Left ventricle myocardium inferior (tissue), 1 donor: ENCODE data around the gene FGD4. TPM values are rescaled to one million over a fixed set of nuclear protein-coding genes. Genes with fewer than 3 reads are reported as not detected.

Experiments
- DNase-seq: peaks from one replicate; pipeline ENCODE4 v3.0.0-alpha.2; 2020
- H3K27ac ChIP-seq: fragments of 200-600 bp; replicated peaks from 2 replicates; pipeline ENCODE4 v1.8.0; 2021
- H3K27me3 ChIP-seq: fragments of 200-600 bp; 2 replicates; pipeline ENCODE4 v1.8.0; 2021; ENCODE audit warnings: low read depth
- H3K36me3 ChIP-seq: fragments of 200-600 bp; 2 replicates; pipeline ENCODE4 v1.8.0; 2021
- H3K4me1 ChIP-seq: fragments of 200-600 bp; 2 replicates; pipeline ENCODE4 v1.8.0; 2021
- H3K4me3 ChIP-seq: fragments of 200-600 bp; 2 replicates; pipeline ENCODE4 v1.8.0; 2021; ENCODE audit warnings: mild to moderate bottlenecking, moderate library complexity
- H3K9me3 ChIP-seq: fragments of 200-600 bp; replicated peaks from 2 replicates; pipeline ENCODE4 v1.8.0; 2021
- intact Hi-C: fragments of 100-400 bp; cut with micrococcal nuclease; formaldehyde crosslinking; loops from one replicate; pipeline ENCODE4 v1.11.0; 2022
- total RNA-seq: library from RNA; stranded (reverse); fragmentation: NEBNext Ultra II Directional; extraction: Animal tissue kit (Norgen Biotek cat#: 25700); gene quantifications from one replicate; pipeline ENCODE4 v1.2.1, GENCODE V29; 2021
- TF ChIP-seq, protein P1 (sequence below): fragments of 200-600 bp; IDR thresholded peaks from 2 replicates; pipeline ENCODE4 v1.8.0; 2021; ENCODE audit warnings: antibody characterized with exemption, mild to moderate bottlenecking, borderline replicate concordance
- donor health status: DM: no; HTN: yes; CAD: no; lungs with severe emphysema.

The FGD4 gene
- total RNA-seq, 1 donor from 2014 or later: 30.5 TPM

DNA sequence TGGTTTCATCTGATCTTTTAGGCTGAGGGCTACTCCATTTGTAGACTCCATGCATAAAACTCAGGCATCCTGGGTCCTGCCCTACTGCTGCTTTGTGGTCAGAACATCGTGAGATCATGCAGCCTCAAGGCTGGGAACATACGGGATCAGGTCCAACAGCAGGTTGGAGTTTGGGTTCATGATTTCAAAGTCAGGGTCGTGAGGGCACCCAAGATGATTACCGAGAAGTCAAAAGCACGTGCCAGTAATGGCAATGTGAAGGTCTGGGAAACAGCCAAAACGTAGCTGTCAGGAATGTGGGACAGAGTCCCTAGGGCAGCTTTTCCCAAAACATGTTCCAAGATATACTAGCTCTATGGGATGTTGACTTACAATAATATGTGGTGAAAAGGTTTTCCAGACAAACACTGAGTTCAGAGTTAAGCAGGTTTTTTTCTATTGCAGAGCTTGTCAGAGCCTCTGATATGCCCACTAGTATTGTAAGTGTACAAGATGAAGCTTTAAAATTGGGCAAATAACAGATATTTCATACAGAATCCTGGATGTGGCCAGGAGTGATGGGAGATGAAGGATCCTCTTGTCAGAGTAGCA, 149.4 kb downstream of the FGD4 start:
- H3K27ac ChIP-seq: peak overlapping the region; percentile 82
- peaks cover 93% of the 10 kb centered on the region for H3K4me1 ChIP-seq
- intact Hi-C loops: no loop called here
- no peaks in the 10 kb centered on the region for H3K36me3 ChIP-seq
- no peaks in the 10 kb centered on the region for H3K9me3 ChIP-seq
- no peaks in the 10 kb centered on the region for H3K27me3 ChIP-seq
- peak overlapping the region; percentile 34 for H3K4me3 ChIP-seq
- TF ChIP-seq, protein P1, sequence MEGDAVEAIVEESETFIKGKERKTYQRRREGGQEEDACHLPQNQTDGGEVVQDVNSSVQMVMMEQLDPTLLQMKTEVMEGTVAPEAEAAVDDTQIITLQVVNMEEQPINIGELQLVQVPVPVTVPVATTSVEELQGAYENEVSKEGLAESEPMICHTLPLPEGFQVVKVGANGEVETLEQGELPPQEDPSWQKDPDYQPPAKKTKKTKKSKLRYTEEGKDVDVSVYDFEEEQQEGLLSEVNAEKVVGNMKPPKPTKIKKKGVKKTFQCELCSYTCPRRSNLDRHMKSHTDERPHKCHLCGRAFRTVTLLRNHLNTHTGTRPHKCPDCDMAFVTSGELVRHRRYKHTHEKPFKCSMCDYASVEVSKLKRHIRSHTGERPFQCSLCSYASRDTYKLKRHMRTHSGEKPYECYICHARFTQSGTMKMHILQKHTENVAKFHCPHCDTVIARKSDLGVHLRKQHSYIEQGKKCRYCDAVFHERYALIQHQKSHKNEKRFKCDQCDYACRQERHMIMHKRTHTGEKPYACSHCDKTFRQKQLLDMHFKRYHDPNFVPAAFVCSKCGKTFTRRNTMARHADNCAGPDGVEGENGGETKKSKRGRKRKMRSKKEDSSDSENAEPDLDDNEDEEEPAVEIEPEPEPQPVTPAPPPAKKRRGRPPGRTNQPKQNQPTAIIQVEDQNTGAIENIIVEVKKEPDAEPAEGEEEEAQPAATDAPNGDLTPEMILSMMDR: no peak
- DNase-seq: no peak

DNA sequence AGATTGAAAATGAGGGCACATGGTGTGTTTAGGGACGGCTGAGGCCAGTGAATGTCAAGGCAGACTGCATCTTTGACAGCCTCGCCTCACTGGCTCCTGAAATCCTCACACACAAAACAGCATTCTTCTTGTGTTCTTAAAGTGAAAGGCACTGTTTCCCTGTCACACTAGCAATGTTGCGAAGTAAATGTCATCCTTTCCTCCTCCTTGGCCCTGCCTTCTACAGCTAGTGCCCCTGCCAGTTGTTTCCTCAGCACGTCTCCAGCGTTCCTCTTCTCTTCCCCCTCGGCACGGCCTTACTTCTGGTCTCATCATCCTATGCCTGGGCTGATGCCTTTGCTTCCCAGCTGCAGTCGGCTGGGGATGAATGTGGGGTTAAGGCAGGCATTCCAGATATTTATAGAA, 150.3 kb downstream of the FGD4 start:
- no peak for DNase-seq
- Histone ChIP-seq H3K27me3 (no peaks in the 10 kb centered on the region), H3K27ac (peak overlapping the region; percentile 82), H3K4me1 (peaks cover 91% of the 10 kb centered on the region), H3K9me3 (no peaks in the 10 kb centered on the region), H3K36me3 (no peaks in the 10 kb centered on the region), H3K4me3 (peak overlapping the region; percentile 34)
- TF ChIP-seq, protein P1: no peak
- intact Hi-C loops: no loop called here

DNA sequence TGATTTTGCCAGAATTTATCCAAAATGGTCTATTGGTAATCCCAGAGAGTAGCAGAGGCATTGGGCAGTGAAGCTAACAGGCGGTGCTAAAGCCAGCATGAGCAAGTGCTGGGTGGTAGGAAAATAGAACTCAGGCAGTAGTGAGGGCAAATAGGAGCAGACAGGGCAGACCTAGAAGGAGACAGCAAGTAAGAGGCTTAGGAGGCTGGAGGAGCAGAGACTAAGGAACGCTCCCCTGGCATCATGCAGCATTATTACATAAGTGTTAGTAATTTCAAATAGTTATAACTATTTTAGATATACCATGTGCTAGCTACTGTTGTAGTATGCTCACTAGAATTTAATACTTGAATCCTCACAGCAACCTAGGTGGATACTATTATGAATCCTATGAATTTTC, 151.7 kb downstream of the FGD4 start:
- Histone ChIP-seq H3K27ac (peak overlapping the region; percentile 82), H3K4me3 (no peak overlapping the region), H3K4me1 (peaks cover 87% of the 10 kb centered on the region), H3K9me3 (no peaks in the 10 kb centered on the region), H3K27me3 (no peaks in the 10 kb centered on the region), H3K36me3 (no peaks in the 10 kb centered on the region)
- TF ChIP-seq, protein P1: no peak
- DNase-seq: no peak
- intact Hi-C loops: no loop called here

DNA sequence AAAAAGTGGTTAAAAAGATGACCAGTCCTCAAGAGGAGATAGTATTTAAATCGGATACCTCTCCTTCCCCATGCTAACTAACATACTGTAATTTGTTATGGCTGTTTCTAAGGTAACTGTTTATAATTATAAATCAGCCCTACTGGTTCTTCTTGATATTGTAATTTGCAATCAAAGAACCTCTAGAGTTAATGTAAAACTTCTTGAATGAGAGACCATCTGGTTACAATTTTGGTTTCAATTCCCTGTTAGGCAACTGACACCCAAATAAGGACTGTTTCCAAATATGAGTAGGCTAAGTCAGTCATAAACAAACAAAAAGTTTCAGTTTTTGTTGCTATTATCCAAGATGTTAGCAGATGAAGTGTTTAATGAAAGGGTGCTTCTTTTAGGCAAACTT, 159.5 kb downstream of the FGD4 start:
- H3K27ac ChIP-seq: peak overlapping the region; percentile 89
- no peaks in the 10 kb centered on the region for H3K9me3 ChIP-seq
- H3K4me3 ChIP-seq: peak overlapping the region; percentile 37
- H3K4me1 ChIP-seq: peaks cover 68% of the 10 kb centered on the region
- no peaks in the 10 kb centered on the region for H3K27me3 ChIP-seq
- DNase-seq: no peak
- intact Hi-C loops: no loop called here
- no peaks in the 10 kb centered on the region for H3K36me3 ChIP-seq
- TF ChIP-seq, protein P1: no peak

DNA sequence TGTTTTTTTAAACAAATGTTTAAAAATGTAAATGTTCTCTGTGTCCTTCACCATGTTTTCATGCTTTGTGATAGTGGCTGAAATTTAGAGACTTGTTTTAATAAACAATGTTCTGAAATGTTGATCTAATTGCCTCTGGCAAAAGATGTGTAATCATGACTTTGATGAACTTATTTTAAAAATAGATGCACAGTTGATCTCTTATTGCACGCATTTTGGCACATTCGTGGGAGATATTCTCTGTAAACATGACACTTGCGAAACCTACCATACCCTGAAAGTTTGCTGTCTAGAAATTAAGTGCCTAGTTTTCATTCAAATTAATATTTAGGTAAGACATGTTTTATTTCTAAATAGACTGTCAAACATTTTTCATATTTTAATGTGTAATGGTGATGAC, 160.1 kb downstream of the FGD4 start:
- no peak for DNase-seq
- Histone ChIP-seq H3K9me3 (no peaks in the 10 kb centered on the region), H3K27me3 (no peaks in the 10 kb centered on the region), H3K4me3 (peak overlapping the region; percentile 37), H3K36me3 (peaks cover 5% of the 10 kb centered on the region), H3K4me1 (peaks cover 73% of the 10 kb centered on the region), H3K27ac (peak overlapping the region; percentile 89)
- TF ChIP-seq, protein P1: no peak
- intact Hi-C loops: no loop called here
